Bronchial epithelial cell (primary cell): ENCODE data around the gene CCNG2. TPM values are rescaled to one million over a fixed set of nuclear protein-coding genes. Genes with fewer than 3 reads are reported as not detected.

ENCODE experiments used
- DNase-seq: peaks from one replicate; pipeline ENCODE4 v3.0.0-alpha.2; 2010; ENCODE audit warnings: low read depth
- FAIRE-seq: peaks from 2 replicates; lab custom pipeline; 2011; peaks lifted over from hg19 to GRCh38; lab: Jason Lieb, UNC
- H3K27me3 ChIP-seq: 2 replicates; pipeline ENCODE4 v1.5.1; 2011; ENCODE audit warnings: low read length; ENCODE audit not compliant: control insufficient read depth, insufficient read depth
- H3K36me3 ChIP-seq: 2 replicates; pipeline ENCODE4 v1.5.1; 2011; ENCODE audit warnings: low read length; ENCODE audit not compliant: control insufficient read depth, insufficient read depth
- H3K4me3 ChIP-seq: 2 replicates; pipeline ENCODE4 v1.5.1; 2011; ENCODE audit warnings: mild to moderate bottlenecking, low read depth, low read length, control low read depth
- CTCF ChIP-seq: IDR thresholded peaks from 2 replicates; pipeline ENCODE4 v1.5.1; 2011; ENCODE audit warnings: mild to moderate bottlenecking, moderate library complexity, low read length, control low read depth, inconsistent platforms; ENCODE audit not compliant: insufficient read depth, severe bottlenecking
- total RNA-seq: library from RNA; depleted of rRNA; stranded (reverse); fragments of >200 nt; gene quantifications from 2 replicates; pipeline ENCODE4 v1.2.1, GENCODE V29; 2014

CCNG2 gene
- total RNA-seq, 1 donor from 2014 or later, result 18.7 TPM

- DNase-seq (no peak), FAIRE-seq (no peak)
- TF ChIP-seq CTCF, result no peak
Observed at GRCh38 chr4:77143091-77143490, 13.9 kb upstream of the CCNG2 start.

GRCh38 chr4:77145842-77146185, 11.2 kb upstream of the CCNG2 start:
- Histone ChIP-seq H3K36me3 (no peaks in the 10 kb centered on the region), H3K4me3 (no peak overlapping the region), H3K27me3 (no peaks in the 10 kb centered on the region)
- DNase-seq (no peak), FAIRE-seq (no peak)
- no peak for TF ChIP-seq CTCF

More at GRCh38 chr4:77143091-77143490, 13.9 kb upstream of the CCNG2 start:
- Histone ChIP-seq H3K4me3 (no peak overlapping the region), H3K27me3 (no peaks in the 10 kb centered on the region), H3K36me3 (no peaks in the 10 kb centered on the region)

GRCh38 chr4:77146186-77147078, 10.6 kb upstream of the CCNG2 start:
- no peaks in the 10 kb centered on the region for H3K27me3 ChIP-seq
- FAIRE-seq (no peak), DNase-seq (peak; percentile 74)
- H3K36me3 ChIP-seq, result no peaks in the 10 kb centered on the region
- TF ChIP-seq CTCF, result no peak
- H3K4me3 ChIP-seq, result no peak overlapping the region

GRCh38 chr4:77147079-77147782, 9.8 kb upstream of the CCNG2 start:
- FAIRE-seq (no peak), DNase-seq (no peak)
- no peaks in the 10 kb centered on the region for H3K36me3 ChIP-seq
- no peak for TF ChIP-seq CTCF
- no peak overlapping the region for H3K4me3 ChIP-seq
- no peaks in the 10 kb centered on the region for H3K27me3 ChIP-seq

- FAIRE-seq, result peak; percentile 18
- Histone ChIP-seq H3K27me3 (no peaks in the 10 kb centered on the region), H3K4me3 (no peak overlapping the region), H3K36me3 (no peaks in the 10 kb centered on the region)
- DNase-seq, result no peak
- no peak for TF ChIP-seq CTCF
Observed at GRCh38 chr4:77148078-77148477, 8.9 kb upstream of the CCNG2 start.
